Left ventricle myocardium inferior (tissue), 1 donor: ENCODE data around the gene PRR35. TPM values are rescaled to one million over a fixed set of nuclear protein-coding genes. Genes with fewer than 3 reads are reported as not detected.

Experiments
- DNase-seq: peaks from one replicate; pipeline ENCODE4 v3.0.0-alpha.2; 2020
- H3K27ac ChIP-seq: fragments of 200-600 bp; replicated peaks from 2 replicates; pipeline ENCODE4 v1.8.0; 2021
- H3K27me3 ChIP-seq: fragments of 200-600 bp; 2 replicates; pipeline ENCODE4 v1.8.0; 2021; ENCODE audit warnings: low read depth
- H3K36me3 ChIP-seq: fragments of 200-600 bp; 2 replicates; pipeline ENCODE4 v1.8.0; 2021
- H3K4me1 ChIP-seq: fragments of 200-600 bp; 2 replicates; pipeline ENCODE4 v1.8.0; 2021
- H3K4me3 ChIP-seq: fragments of 200-600 bp; 2 replicates; pipeline ENCODE4 v1.8.0; 2021; ENCODE audit warnings: mild to moderate bottlenecking, moderate library complexity
- H3K9me3 ChIP-seq: fragments of 200-600 bp; replicated peaks from 2 replicates; pipeline ENCODE4 v1.8.0; 2021
- CTCF ChIP-seq: fragments of 200-600 bp; IDR thresholded peaks from 2 replicates; pipeline ENCODE4 v1.8.0; 2021; ENCODE audit warnings: antibody characterized with exemption, mild to moderate bottlenecking, borderline replicate concordance
- intact Hi-C: fragments of 100-400 bp; cut with micrococcal nuclease; formaldehyde crosslinking; loops from one replicate; pipeline ENCODE4 v1.11.0; 2022
- total RNA-seq: library from RNA; stranded (reverse); fragmentation: NEBNext Ultra II Directional; extraction: Animal tissue kit (Norgen Biotek cat#: 25700); gene quantifications from one replicate; pipeline ENCODE4 v1.2.1, GENCODE V29; 2021
- donor health status: DM: no; HTN: yes; CAD: no; lungs with severe emphysema.

The PRR35 gene
- total RNA-seq, 1 donor from 2014 or later, result not detected

- Histone ChIP-seq H3K27me3 (peaks cover 76% of the 10 kb centered on the region), H3K4me1 (peaks cover 30% of the 10 kb centered on the region), H3K36me3 (no peaks in the 10 kb centered on the region), H3K27ac (no peak overlapping the region), H3K4me3 (no peak overlapping the region), H3K9me3 (no peaks in the 10 kb centered on the region)
- no peak for DNase-seq
- no peak for TF ChIP-seq CTCF
- intact Hi-C loops, result no loop called here
These were observed 2.1 kb downstream of the PRR35 start for GRCh38 chr16:561957-562938.

GRCh38 chr16:563072-563644 lies 3.0 kb downstream of the PRR35 start:
- peaks cover 70% of the 10 kb centered on the region for H3K27me3 ChIP-seq
- no peak overlapping the region for H3K27ac ChIP-seq
- no peaks in the 10 kb centered on the region for H3K9me3 ChIP-seq
- intact Hi-C loops, result no loop called here
- no peaks in the 10 kb centered on the region for H3K36me3 ChIP-seq
- H3K4me3 ChIP-seq, result no peak overlapping the region
- H3K4me1 ChIP-seq, result peaks cover 36% of the 10 kb centered on the region
- DNase-seq, result no peak
- TF ChIP-seq CTCF, result no peak

GRCh38 chr16:564690-565418 lies 4.7 kb downstream of the PRR35 start:
- Histone ChIP-seq H3K27ac (no peak overlapping the region), H3K27me3 (peaks cover 53% of the 10 kb centered on the region), H3K9me3 (no peaks in the 10 kb centered on the region), H3K4me3 (no peak overlapping the region), H3K4me1 (peaks cover 39% of the 10 kb centered on the region), H3K36me3 (no peaks in the 10 kb centered on the region)
- intact Hi-C loops, result no loop called here
- DNase-seq, result no peak
- TF ChIP-seq CTCF, result no peak

GRCh38 chr16:565419-566330 lies 5.5 kb downstream of the PRR35 start:
- Histone ChIP-seq H3K27ac (no peak overlapping the region), H3K36me3 (no peaks in the 10 kb centered on the region), H3K27me3 (peaks cover 44% of the 10 kb centered on the region), H3K9me3 (no peaks in the 10 kb centered on the region), H3K4me1 (peaks cover 46% of the 10 kb centered on the region), H3K4me3 (peak overlapping the region; percentile 61)
- intact Hi-C loops, result no loop called here
- no peak for TF ChIP-seq CTCF
- no peak for DNase-seq
